GM18505 (cell line): ENCODE results near the gene PCDHGA3.
"Not testable (repeated sequence)": the region's sequence is repeated elsewhere in the genome, so short reads cannot be mapped to it uniquely, and the experiment has no call there.

Source experiments
- ATAC-seq: cut with Tn5 transposase; IDR thresholded peaks from one replicate; pipeline ENCODE4 v1.9.1; 2021; ENCODE audit not compliant: unreplicated experiment
- POLR2A ChIP-seq: IDR thresholded peaks from 4 replicates; pipeline ENCODE4 v1.6.1; 2011; ENCODE audit warnings: borderline replicate concordance; ENCODE audit not compliant: insufficient read depth, insufficient read length; ENCODE audit errors: extremely low read depth

The PCDHGA3 gene

GRCh38 chr5:141356950-141357349 lies 13.3 kb downstream of the PCDHGA3 start:
- no peak for TF ChIP-seq POLR2A
- ATAC-seq = no peak

DNA sequence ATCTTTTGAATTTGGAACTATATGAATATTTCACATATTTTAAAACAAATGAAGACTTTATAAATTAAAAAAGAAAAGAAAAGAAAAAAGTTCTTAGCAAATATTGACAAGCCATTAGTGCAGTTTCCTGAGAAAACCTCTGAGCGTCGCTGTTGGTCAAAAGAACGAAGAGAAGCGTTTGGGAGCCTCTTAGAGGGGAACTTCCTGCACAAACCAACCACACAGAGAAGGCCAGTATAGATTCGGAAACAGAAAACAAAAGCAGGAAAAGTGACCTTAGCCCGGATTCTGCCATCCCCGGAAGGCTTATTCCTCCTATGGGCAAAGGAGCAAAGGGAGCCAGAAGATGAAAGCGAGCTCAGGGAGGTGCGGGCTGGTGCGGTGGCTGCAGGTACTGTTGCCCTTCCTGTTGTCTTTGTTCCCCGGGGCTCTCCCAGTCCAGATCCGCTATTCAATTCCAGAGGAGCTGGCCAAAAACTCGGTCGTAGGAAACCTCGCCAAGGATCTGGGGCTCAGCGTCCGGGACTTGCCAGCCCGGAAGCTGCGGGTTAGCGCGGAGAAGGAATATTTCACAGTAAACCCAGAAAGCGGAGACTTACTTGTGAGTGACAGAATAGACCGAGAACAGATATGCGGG lies 16.3 kb downstream of the PCDHGA3 start, which contains the start of gene PCDHGB2:
Gene PCDHGB2 (plus strand): TSS at position 205 of the 637 bp plus-strand sequence. CDS start 142 bp downstream, at position 347.
- no peak for TF ChIP-seq POLR2A
- no peak for ATAC-seq

DNA sequence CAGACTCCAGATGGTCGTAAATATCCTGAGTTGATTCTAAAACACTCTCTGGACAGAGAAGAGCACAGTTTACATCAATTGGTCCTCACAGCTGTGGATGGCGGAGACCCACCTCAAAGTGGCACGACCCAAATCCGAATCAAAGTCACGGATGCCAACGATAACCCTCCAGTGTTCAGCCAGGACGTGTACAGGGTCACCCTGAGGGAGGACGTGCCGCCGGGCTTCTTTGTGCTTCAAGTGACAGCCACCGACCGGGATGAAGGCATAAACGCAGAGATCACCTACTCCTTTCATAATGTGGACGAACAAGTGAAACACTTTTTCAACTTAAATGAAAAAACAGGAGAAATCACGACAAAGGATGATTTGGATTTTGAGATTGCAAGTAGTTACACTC lies 17.1 kb downstream of the PCDHGA3 start:
- ATAC-seq = no peak
- no peak for TF ChIP-seq POLR2A

- no peak for ATAC-seq
- TF ChIP-seq POLR2A = no peak
These were observed 19.1 kb downstream of the PCDHGA3 start for GRCh38 chr5:141362719-141363118.

DNA sequence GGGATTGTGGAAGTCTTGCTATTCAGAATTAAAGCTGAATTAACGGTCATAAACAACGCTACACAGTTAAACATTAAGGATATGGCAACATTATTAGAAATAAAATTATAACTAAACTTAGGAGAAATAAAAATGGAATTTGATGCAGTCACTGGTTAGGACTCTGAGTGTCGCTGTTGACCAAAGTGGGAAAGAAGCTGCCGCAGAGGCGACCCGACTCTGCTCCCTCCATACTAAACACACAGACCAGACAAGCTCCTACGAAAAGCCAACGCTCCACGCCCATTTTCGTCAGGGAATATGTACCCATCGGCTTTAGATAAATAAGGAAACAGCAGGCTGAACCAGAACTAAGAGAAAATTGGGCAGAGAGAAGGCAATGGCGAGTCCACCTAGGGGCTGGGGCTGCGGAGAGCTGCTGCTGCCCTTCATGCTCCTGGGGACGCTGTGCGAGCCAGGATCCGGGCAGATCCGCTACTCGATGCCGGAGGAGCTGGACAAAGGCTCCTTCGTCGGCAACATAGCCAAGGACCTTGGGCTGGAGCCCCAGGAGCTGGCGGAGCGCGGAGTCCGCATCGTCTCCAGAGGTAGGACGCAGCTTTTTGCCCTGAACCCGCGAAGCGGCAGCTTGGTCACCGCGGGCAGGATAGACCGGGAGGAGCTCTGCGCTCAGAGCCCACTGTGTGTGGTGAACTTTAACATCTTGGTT lies 20.5 kb downstream of the PCDHGA3 start, which contains the start of gene PCDHGA5:
Gene PCDHGA5 (plus strand): TSS at position 211 of the 709 bp plus-strand sequence. CDS start 169 bp downstream, at position 380.
- TF ChIP-seq POLR2A = no peak
- no peak for ATAC-seq

GRCh38 chr5:141366016-141366896 lies 22.6 kb downstream of the PCDHGA3 start:
- ATAC-seq = no peak

DNA sequence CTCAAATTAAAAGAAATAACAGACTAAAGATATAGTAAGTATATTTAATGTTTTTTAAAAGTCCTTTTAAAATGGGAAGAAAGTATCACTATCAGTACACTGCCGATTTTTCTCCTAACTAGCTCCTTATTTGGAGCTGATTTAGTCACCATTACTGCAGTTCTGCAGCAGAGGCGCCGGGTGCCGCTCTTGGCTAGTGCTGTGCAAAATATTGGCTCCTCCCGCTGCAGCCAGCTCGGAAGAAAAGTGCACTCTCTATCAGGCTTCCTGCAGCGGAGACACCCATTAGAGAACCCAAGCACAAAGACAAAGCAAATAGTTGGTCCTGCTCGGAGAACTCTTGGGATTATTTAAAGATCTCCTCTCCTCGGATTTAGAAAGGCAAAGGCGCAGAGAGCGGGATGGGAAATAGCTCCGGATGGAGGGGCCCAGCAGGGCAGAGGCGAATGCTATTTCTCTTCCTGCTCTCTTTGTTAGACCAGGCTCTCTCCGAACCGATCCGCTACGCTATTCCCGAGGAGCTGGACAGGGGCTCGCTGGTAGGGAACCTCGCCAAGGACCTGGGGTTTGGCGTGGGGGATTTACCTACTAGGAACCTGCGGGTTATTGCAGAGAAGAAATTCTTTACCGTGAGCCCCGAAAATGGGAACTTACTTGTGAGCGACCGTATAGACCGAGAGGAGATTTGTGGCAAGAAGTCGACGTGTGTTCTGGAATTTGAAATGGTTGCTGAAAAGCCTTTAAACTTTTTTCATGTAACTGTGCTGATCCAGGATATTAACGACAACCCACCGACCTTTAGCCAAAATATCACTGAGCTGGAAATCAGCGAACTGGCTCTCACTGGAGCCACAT lies 26.6 kb downstream of the PCDHGA3 start, which contains the start of gene PCDHGB3:
Gene PCDHGB3 (plus strand): TSS at position 249 of the 855 bp plus-strand sequence. CDS start 153 bp downstream, at position 402.
- no peak for TF ChIP-seq POLR2A
- ATAC-seq = peak; percentile 62

More at GRCh38 chr5:141366016-141366896, 22.6 kb downstream of the PCDHGA3 start:
- no peak for TF ChIP-seq POLR2A

DNA sequence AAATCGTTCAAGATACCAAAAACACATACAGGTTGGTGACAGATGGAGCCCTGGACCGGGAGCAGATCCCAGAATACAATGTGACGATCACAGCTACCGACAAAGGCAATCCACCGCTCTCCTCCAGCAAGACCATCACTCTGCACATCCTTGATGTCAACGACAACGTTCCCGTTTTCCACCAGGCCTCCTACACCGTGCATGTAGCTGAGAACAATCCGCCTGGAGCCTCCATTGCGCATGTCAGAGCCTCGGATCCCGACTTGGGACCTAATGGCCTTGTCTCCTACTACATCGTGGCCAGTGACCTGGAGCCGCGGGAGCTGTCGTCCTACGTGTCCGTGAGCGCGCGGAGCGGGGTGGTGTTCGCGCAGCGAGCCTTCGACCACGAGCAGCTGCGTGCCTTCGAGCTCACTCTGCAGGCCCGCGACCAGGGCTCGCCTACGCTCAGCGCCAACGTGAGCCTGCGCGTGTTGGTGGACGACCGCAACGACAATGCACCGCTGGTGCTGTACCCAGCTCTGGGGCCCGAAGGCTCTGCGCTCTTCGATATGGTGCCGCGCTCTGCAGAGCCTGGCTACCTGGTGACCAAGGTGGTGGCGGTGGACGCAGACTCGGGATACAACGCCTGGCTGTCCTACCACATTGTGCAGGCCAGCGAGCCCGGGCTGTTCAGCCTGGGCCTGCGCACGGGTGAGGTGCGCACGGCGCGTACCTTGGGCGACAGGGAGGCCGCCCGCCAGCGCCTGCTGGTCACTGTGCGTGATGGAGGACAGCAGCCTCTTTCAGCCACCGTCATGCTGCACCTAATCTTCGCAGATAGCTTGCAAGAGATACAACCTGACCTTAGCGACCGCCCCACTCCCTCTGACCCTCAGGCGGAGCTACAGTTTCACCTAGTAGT lies 28.2 kb downstream of the PCDHGA3 start:
- ATAC-seq = no peak
- no peak for TF ChIP-seq POLR2A

GRCh38 chr5:141373673-141374317 lies 30.2 kb downstream of the PCDHGA3 start, which contains the start of gene PCDHGA6:
PCDHGA6 (plus strand) TSS chr5:141373891; CDS start chr5:141374084, 193 bp downstream.
- ATAC-seq = no peak
- no peak for TF ChIP-seq POLR2A

DNA sequence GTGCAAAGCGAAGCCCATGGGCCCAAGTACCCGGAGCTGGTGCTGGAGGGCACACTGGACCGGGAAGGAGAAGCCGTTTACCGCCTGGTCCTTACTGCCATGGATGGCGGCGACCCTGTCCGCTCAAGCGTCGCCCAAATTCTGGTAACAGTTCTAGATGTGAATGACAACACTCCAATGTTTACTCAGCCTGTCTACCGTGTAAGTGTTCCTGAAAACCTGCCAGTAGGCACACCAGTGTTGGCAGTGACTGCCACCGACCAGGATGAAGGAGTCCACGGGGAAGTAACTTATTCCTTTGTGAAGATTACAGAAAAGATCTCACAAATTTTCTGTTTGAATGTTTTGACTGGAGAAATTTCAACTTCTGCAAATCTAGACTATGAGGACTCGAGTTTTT lies 31.0 kb downstream of the PCDHGA3 start:
- no peak for TF ChIP-seq POLR2A
- no peak for ATAC-seq

DNA sequence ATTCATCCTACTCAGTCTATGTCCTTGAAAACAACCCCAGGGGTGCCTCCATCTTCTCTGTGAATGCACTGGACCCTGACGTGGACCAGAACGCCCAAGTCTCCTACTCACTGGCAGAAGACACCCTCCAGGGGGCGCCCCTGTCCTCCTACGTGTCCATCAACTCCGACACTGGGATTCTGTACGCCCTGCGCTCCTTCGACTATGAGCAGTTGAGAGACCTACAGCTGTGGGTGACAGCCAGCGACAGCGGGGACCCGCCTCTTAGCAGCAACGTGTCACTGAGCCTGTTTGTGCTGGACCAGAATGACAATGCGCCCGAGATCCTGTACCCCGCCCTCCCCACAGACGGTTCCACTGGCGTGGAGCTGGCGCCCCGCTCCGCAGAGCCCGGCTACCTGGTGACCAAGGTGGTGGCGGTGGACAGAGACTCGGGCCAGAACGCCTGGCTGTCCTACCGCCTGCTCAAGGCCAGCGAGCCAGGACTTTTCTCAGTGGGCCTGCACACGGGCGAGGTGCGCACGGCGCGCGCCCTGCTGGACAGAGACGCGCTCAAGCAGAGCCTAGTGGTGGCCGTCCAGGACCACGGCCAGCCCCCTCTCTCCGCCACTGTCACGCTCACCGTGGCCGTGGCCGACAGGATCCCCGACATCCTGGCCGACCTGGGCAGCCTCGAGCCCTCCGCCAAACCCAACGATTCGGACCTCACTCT lies 32.0 kb downstream of the PCDHGA3 start:
- not testable (repeated sequence) for ATAC-seq
